Neural cell (in vitro differentiated cells): ENCODE measurements around the gene RAB3C. TPM values are rescaled to one million over a fixed set of nuclear protein-coding genes. Genes with fewer than 3 reads are reported as not detected.

Experiments
- H2AFZ ChIP-seq: fragments of 200-600, 300-800 bp; sonication (generic), shearing (Covaris generic); 2 replicates; pipeline ENCODE4 v1.6.0; 2014; ENCODE audit warnings: low read depth, mild to moderate bottlenecking, antibody characterized with exemption, low read length, moderate library complexity
- H3F3A ChIP-seq: fragments of 200-600 bp; shearing (Covaris generic); 2 replicates; pipeline ENCODE4 v1.6.1; 2016; ENCODE audit warnings: mild to moderate bottlenecking, moderate library complexity, mixed read lengths, antibody characterized with exemption, low read length; ENCODE audit not compliant: insufficient read depth, poor library complexity, severe bottlenecking
- H3K27ac ChIP-seq: fragments of 200-600, 300-800 bp; sonication (generic), shearing (Covaris generic); 2 replicates; pipeline ENCODE4 v1.5.1; 2014; ENCODE audit warnings: mild to moderate bottlenecking, low read length, moderate library complexity
- H3K27me3 ChIP-seq: fragments of 300-800, 200-600 bp; sonication (generic), shearing (Covaris generic); 2 replicates; pipeline ENCODE4 v1.6.0; 2014; ENCODE audit warnings: mild to moderate bottlenecking, low read depth, low read length, moderate library complexity; ENCODE audit not compliant: insufficient read depth
- H3K36me3 ChIP-seq: fragments of 300-800, 200-600 bp; sonication (generic), shearing (Covaris generic); 2 replicates; pipeline ENCODE4 v1.5.1; 2014; ENCODE audit warnings: mild to moderate bottlenecking, antibody characterized with exemption, low read length, moderate library complexity; ENCODE audit not compliant: insufficient read depth
- H3K4me2 ChIP-seq: fragments of 300-800, 200-600 bp; sonication (generic), shearing (Covaris generic); 2 replicates; pipeline ENCODE4 v1.6.0; 2014; ENCODE audit warnings: mild to moderate bottlenecking, low read length
- H3K4me3 ChIP-seq: fragments of 300-800, 200-600 bp; sonication (generic), shearing (Covaris generic); 2 replicates; pipeline ENCODE4 v1.5.1; 2014; ENCODE audit warnings: mild to moderate bottlenecking, low read length, moderate library complexity
- H3K79me2 ChIP-seq: fragments of 200-600 bp; shearing (Covaris generic); replicated peaks from 2 replicates; pipeline ENCODE4 v1.6.0; 2014; ENCODE audit warnings: mild to moderate bottlenecking, low read length, moderate library complexity; ENCODE audit not compliant: insufficient read depth
- H3K9ac ChIP-seq: fragments of 300-800, 200-600 bp; sonication (generic), shearing (Covaris generic); 2 replicates; pipeline ENCODE4 v1.6.1; 2016; ENCODE audit warnings: mild to moderate bottlenecking, low read length, mixed read lengths
- H3K9me2 ChIP-seq: fragments of 200-600 bp; shearing (Covaris generic); 2 replicates; pipeline ENCODE4 v1.6.1; 2016; ENCODE audit warnings: mild to moderate bottlenecking, low read length, mixed read lengths; ENCODE audit not compliant: insufficient read depth
- H3K9me3 ChIP-seq: fragments of 200-600, 300-800 bp; sonication (generic), shearing (Covaris generic); 2 replicates; pipeline ENCODE4 v1.6.1; 2016; ENCODE audit warnings: mild to moderate bottlenecking, mixed run types, low read length, moderate library complexity, mixed read lengths
- H4K20me1 ChIP-seq: fragments of 200-600 bp; shearing (Covaris generic); 2 replicates; pipeline ENCODE4 v1.6.1; 2016; ENCODE audit warnings: mild to moderate bottlenecking, mixed run types; ENCODE audit not compliant: insufficient read depth
- CTCF ChIP-seq: fragments of 450-650 bp; IDR thresholded peaks from 2 replicates; pipeline ENCODE4 v1.5.1; 2014; ENCODE audit warnings: antibody characterized with exemption, mild to moderate bottlenecking, moderate library complexity; ENCODE audit not compliant: poor library complexity, severe bottlenecking
- EP300 ChIP-seq: fragments of 450-650 bp; conservative IDR thresholded peaks from 2 replicates; pipeline ENCODE4 v1.6.1; 2014; ENCODE audit warnings: antibody characterized with exemption, mild to moderate bottlenecking, moderate library complexity; ENCODE audit not compliant: poor library complexity, severe bottlenecking
- EZH2 ChIP-seq: fragments of 200-600, 300-800 bp; shearing (Covaris generic), sonication (generic); IDR thresholded peaks from 2 replicates; pipeline ENCODE4 v1.6.1; 2014; ENCODE audit warnings: antibody characterized with exemption, low read length, borderline replicate concordance, mild to moderate bottlenecking; ENCODE audit not compliant: insufficient read depth, poor library complexity, severe bottlenecking
- MXI1 ChIP-seq: fragments of 450-650 bp; conservative IDR thresholded peaks from 2 replicates; pipeline ENCODE4 v1.6.1; 2014; ENCODE audit warnings: antibody characterized with exemption, mild to moderate bottlenecking; ENCODE audit not compliant: poor library complexity, severe bottlenecking
- POLR2AphosphoS5 ChIP-seq: IDR thresholded peaks from 2 replicates; pipeline ENCODE4 v1.6.1; 2012
- RAD21 ChIP-seq: fragments of 450-650 bp; conservative IDR thresholded peaks from 2 replicates; pipeline ENCODE4 v1.6.1; 2014; ENCODE audit warnings: antibody characterized with exemption, mild to moderate bottlenecking, moderate library complexity
- REST ChIP-seq: IDR thresholded peaks from 2 replicates; pipeline ENCODE4 v1.6.1; 2012; ENCODE audit warnings: borderline replicate concordance
- SMC3 ChIP-seq: fragments of 450-650 bp; conservative IDR thresholded peaks from 2 replicates; pipeline ENCODE4 v1.6.1; 2014; ENCODE audit warnings: antibody characterized with exemption, mild to moderate bottlenecking, moderate library complexity; ENCODE audit not compliant: poor library complexity
- TAF1 ChIP-seq: IDR thresholded peaks from 2 replicates; pipeline ENCODE4 v1.6.1; 2012; ENCODE audit warnings: low read depth
- polyA plus RNA-seq: library from polyadenylated mRNA; depleted of rRNA; stranded (reverse); fragments of >200 nt; gene quantifications from 2 replicates; pipeline ENCODE4 v1.2.3, GENCODE V29; 2014

Gene RAB3C
- polyA plus RNA-seq, 1 donor from 2014 or later = 94.3 TPM

- H3F3A ChIP-seq = no peaks in the 10 kb centered on the region
- H3K79me2 ChIP-seq = no peaks in the 10 kb centered on the region
- no peaks in the 10 kb centered on the region for H3K36me3 ChIP-seq
- H3K27ac ChIP-seq = no peak overlapping the region
- no peak overlapping the region for H2AFZ ChIP-seq
- H3K9me3 ChIP-seq = no peaks in the 10 kb centered on the region
- H4K20me1 ChIP-seq = no peaks in the 10 kb centered on the region
- TF ChIP-seq REST = no peak
- TF ChIP-seq EP300 = no peak
- TF ChIP-seq TAF1 = no peak
- TF ChIP-seq POLR2AphosphoS5 = no peak
- TF ChIP-seq EZH2 = no peak
- TF ChIP-seq RAD21 = no peak
- TF ChIP-seq CTCF = no peak
- no peak for TF ChIP-seq SMC3
- no peak for TF ChIP-seq MXI1
- H3K4me3 ChIP-seq = no peak overlapping the region
- H3K4me2 ChIP-seq = no peak overlapping the region
- no peak overlapping the region for H3K9ac ChIP-seq
- no peaks in the 10 kb centered on the region for H3K27me3 ChIP-seq
- no peaks in the 10 kb centered on the region for H3K9me2 ChIP-seq
These were observed 91.2 kb downstream of the RAB3C start for GRCh38 chr5:58674070-58674469.

- Histone ChIP-seq H3K27ac (no peak overlapping the region), H3K9ac (no peak overlapping the region), H3K4me3 (no peak overlapping the region), H3K79me2 (no peaks in the 10 kb centered on the region), H3F3A (no peaks in the 10 kb centered on the region), H2AFZ (no peak overlapping the region), H3K4me2 (no peak overlapping the region), H4K20me1 (no peaks in the 10 kb centered on the region), H3K36me3 (no peaks in the 10 kb centered on the region), H3K9me3 (no peaks in the 10 kb centered on the region), H3K9me2 (no peaks in the 10 kb centered on the region), H3K27me3 (no peaks in the 10 kb centered on the region)
- no peak for TF ChIP-seq POLR2AphosphoS5
These were observed 91.8 kb downstream of the RAB3C start for GRCh38 chr5:58674711-58675110.

- no peak for TF ChIP-seq EZH2
- no peak for TF ChIP-seq REST
- TF ChIP-seq EP300 = no peak
- TF ChIP-seq TAF1 = no peak
- no peak for TF ChIP-seq MXI1
- no peak for TF ChIP-seq RAD21
- no peak for TF ChIP-seq CTCF
- TF ChIP-seq SMC3 = no peak
- Histone ChIP-seq H3K36me3 (no peaks in the 10 kb centered on the region), H3K4me3 (no peak overlapping the region), H2AFZ (no peak overlapping the region), H3K79me2 (no peaks in the 10 kb centered on the region), H3K27ac (no peak overlapping the region), H3F3A (no peaks in the 10 kb centered on the region), H3K27me3 (no peaks in the 10 kb centered on the region), H4K20me1 (no peaks in the 10 kb centered on the region), H3K9ac (no peak overlapping the region), H3K9me3 (no peaks in the 10 kb centered on the region), H3K4me2 (no peak overlapping the region), H3K9me2 (no peaks in the 10 kb centered on the region)
These were observed 92.5 kb downstream of the RAB3C start for GRCh38 chr5:58675341-58675740.
